Muscle of back (tissue), 11 donors: ENCODE data around the gene SELENON. TPM values are rescaled to one million over a fixed set of nuclear protein-coding genes. Genes with fewer than 3 reads are reported as not detected.
A peak's percentile ranks its signal among the peaks of the same experiment; 100 is the strongest.

Experiments
- DNase-seq, 3 donors: peaks; one replicate each; pipeline versions ENCODE4 v3.0.0 to v3.0.0-alpha.2; 2013
- polyA plus RNA-seq, 10 donors: library from polyadenylated mRNA; unstranded; fragments of 120-200 nt; gene quantifications; one replicate each; pipeline ENCODE4 v1.2.1, GENCODE V29; 2013; ENCODE audit not compliant: insufficient read length in 10 of 10

SELENON gene
- polyA plus RNA-seq, 10 donors, result 47.4 to 74.8 (median 56.5) TPM

DNA sequence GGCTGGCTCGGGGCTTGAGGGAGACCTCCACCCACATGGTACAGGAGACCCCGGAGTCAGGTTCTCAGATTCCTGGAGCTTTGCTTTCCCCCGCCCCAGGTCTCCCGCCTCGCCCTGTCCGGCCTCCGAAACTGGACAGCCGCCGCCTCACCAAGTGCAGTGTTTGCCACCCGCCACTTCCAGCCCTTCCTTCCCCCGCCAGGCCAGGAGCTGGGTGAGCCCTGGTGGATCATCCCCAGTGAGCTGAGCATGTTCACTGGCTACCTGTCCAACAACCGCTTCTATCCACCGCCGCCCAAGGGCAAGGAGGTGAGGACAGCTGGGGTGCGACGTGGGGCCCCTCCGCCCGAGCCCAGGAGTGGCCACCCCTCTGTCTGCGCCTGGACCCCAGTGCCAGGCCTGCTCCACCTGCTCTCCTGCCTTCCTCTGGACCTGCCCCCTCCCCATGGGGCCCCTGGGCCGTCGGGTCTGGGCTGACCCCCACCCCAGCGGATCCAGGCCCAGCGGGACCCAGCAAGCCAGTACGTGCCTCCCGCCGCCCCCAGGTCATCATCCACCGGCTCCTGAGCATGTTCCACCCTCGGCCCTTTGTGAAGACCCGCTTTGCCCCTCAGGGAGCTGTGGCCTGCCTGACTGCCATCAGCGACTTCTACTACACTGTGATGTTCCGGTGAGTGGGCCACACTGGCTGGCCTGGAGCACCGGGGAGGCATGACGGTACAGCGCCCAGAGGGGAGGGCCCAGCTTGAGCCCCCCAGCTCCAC lies 8.7 kb downstream of the SELENON start:
- DNase-seq, result no peak

DNA sequence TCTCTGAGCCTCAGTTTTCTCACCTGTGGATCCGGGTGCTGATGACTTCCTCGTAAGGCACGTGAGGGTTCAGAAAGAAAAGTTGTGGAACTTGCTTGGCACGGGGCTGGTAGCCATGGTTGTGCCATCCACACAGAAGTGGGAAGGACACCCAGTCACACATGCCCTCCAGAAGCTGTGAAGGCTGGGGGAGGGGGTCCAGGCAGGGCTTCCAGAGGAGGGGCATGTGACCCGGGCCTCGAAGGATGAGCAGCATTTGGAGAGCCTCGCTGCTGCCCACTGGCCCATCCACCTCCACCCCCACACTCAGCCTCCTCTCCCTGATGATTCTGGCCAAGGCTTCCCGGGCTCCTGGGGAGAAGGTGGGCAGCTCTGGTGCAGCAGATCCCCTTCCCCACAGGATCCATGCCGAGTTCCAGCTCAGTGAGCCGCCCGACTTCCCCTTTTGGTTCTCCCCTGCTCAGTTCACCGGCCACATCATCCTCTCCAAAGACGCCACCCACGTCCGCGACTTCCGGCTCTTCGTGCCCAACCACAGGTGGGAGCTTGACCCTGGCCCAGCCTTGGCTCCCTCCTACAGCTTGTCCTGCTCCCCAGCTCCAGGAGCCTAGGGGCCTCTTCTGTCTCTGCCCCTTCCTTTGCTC lies 9.4 kb downstream of the SELENON start:
- no peak for DNase-seq

DNA sequence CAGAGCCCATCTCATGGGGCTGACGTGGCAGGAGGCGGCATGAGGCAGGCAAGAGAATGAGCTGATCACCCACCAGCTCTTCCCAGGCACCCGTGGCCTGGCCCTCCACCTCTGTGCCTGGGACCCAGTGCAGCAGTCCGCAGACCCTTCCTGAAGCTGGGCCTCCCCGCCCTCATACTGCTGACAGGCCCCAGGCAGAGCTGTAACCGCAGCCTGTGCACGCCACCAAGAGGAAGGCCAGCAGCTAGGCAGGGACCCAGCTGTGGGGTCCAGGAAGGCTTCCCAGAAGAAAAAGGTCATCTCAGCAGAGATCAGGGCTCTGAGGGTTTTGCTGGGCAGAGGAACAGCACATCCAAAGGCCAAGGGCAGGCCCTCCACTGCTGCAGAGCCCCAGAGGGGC lies 9.9 kb downstream of the SELENON start:
- DNase-seq, result no peak

- DNase-seq, result peak in 2 of 3 donors; percentile 66 to 76
Measured at GRCh38 chr1:25810341-25811299, 10.6 kb downstream of the SELENON start.

DNA sequence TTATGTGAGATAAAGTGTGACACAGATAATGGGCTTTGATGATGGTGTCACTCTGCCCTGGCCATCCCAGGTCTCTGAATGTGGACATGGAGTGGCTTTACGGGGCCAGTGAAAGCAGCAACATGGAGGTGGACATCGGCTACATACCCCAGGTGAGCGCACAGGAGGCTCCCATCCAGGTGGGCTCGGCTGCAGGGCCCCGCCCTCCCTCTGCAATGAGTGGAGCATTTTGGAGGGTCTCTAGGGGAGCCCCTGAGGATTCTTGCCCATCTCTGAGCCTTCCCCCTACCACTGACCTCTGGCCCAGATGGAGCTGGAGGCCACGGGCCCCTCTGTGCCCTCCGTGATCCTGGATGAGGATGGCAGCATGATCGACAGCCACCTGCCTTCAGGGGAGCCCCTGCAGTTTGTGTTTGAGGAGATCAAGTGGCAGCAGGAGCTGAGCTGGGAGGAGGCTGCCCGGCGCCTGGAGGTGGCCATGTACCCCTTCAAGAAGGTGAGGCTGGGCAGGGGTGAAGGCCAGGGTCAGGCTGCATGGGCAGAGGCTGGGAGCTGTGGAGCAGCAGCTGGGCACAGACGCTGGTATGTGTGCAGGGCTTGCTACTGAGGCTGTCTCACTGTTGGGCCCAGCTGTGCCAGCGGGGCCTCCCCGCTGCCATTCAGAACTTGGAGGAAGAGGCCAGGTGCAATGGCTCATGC lies 11.5 kb downstream of the SELENON start:
- no peak for DNase-seq

GRCh38 chr1:25813071-25813733 lies 13.2 kb downstream of the SELENON start:
- DNase-seq, result no peak

DNA sequence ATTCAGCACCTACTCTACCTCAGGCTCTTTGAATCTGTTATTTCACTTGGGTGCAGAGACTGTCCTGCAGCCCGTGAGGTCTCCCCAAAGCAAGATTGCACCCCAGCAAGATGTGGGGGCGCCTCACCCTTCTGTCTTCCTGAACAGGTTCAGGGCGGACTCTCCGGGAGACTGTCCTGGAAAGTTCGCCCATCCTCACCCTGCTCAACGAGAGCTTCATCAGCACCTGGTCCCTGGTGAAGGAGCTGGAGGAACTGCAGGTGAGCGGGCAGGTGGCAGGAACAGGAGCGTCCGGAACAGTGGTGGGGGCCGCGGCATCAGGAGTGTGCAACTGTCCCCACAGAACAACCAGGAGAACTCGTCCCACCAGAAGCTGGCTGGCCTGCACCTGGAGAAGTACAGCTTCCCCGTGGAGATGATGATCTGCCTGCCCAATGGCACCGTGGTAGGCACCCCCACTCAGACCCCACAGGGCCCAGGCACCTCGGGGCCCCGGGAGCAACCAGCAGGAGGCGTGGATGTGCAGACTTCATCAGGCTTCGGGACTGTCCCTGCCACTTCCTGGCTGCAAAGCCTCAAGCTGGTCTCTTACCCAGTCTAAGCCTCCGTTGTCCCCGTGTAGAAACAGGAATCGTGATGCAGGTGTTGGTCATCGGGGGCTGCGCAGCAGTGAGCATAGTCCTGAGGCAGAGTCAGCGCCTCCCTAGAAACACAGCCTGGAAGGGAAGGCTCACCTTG lies 13.9 kb downstream of the SELENON start:
- DNase-seq, result no peak

DNA sequence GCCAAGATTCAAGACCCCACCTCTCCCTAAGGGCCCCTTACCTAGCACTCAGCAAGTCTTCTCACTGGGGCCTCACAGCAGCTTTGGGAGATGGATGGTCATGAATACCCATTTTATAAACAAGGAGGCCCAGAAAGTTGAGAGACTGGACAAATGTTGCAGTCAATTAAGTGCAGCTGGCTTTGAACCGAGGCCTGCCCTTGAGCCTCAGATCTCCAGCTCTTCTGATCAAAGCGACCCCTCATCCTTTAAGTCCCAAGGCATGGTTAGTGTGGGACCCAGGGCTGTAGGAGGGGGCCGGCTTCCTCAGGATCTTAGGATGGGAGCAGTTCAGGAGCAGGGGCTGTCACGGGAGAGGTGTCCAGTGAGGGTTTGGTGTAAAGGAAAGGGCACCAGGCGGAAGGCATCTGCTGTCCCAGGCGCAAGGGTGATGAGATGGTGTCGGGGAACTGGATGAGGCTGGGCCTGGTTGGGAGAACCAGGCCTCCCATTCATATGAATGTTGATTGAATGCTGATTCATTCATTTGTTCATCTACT lies 14.6 kb downstream of the SELENON start:
- no peak for DNase-seq

GRCh38 chr1:25815208-25816111 lies 15.5 kb downstream of the SELENON start:
- DNase-seq, result no peak

- no peak for DNase-seq
Measured at GRCh38 chr1:25816112-25816718, 16.2 kb downstream of the SELENON start.

DNA sequence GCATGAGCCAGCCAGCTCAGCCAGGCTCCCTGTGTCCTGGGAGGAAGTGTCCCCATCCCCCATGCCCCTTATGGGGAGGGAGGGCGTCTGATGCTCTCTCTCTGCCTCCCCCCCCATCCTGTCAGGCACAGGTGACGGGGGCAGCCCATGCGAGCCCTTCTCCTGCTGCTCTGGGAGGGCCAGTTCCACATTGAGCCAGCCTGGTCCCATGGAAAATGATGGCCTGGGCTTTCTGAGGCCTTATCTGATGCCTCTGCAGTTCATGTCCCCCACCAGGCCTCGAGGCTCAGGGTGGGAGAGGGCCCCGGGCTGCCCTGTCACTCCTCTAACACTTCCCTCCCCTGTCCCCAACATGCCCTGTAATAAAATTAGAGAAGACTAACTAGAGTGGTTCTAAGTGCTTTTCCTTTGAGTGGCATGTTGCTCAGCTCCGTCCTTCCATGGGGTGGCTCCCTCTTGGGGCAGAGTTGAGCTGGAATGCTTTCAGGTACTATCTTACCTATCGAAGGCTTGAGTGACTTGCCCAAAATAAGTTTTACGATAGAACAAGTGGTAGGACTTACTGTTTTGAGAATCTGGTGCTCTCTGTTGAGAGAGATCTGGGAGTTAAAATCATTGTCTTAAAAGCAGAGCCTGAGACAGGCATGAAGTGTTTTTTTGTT lies 18.0 kb downstream of the SELENON start:
- no peak for DNase-seq

- DNase-seq, result no peak
Measured at GRCh38 chr1:25818569-25818968, 18.6 kb downstream of the SELENON start.

DNA sequence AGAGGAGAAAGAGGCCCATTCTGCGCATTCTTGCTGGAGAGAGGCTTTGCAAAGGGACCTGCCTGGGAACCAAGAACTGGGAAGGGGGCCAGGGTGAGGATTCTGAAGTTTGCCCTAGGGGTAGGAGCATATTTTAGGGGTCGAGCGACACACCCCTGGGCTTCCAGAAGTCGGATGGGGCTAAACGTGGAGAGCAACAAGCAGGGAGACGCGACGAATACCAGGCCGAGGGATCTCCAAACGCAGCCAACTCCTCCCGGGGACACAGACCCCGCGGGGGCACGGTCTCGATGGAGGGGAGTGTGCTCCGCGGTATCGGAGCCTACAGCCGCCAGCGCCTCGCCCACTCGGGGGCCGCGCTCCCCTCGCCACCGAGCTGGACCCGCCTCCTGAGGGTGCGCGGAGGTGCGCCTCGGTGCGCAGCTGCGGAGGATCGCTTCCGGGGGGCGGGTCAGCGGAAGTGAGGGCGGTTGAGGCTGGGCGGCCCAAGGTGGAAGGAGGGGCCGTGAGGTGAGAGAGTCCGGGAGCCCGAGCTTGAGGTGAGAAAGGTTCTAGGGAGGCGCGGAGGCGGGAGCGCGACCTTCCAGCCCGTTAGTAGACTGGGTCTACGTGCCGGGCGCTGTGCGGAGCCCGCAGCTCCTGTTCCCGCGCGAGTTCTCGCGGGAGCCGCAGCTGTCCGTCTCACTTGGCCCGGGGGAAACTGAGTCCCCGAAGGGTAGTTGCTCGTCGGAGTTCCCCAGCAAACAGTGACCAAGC lies 19.7 kb downstream of the SELENON start, which contains the start of gene MTFR1L:
Gene MTFR1L, plus strand, starts transcription at position 464 of the 756 bp plus-strand sequence. CDS start 3,151 bp downstream, outside the sequence.
- DNase-seq, result peak; percentile 77 to 97 (median 89)

- DNase-seq, result peak in 2 of 3 donors; percentile 47 to 77
Measured at GRCh38 chr1:25820247-25821111, 20.5 kb downstream of the SELENON start.

- no peak for DNase-seq
Measured at GRCh38 chr1:25821112-25821476, 21.1 kb downstream of the SELENON start.

GRCh38 chr1:25821630-25822091 lies 21.7 kb downstream of the SELENON start:
- DNase-seq, result no peak
